ENCODE data around the gene TET3. TPM values are rescaled to one million over a fixed set of nuclear protein-coding genes. Genes with fewer than 3 reads are reported as not detected.

Gene TET3
- total RNA-seq, 2 experiments from 2014 or later: 15.5 to 16.4 TPM

DNA sequence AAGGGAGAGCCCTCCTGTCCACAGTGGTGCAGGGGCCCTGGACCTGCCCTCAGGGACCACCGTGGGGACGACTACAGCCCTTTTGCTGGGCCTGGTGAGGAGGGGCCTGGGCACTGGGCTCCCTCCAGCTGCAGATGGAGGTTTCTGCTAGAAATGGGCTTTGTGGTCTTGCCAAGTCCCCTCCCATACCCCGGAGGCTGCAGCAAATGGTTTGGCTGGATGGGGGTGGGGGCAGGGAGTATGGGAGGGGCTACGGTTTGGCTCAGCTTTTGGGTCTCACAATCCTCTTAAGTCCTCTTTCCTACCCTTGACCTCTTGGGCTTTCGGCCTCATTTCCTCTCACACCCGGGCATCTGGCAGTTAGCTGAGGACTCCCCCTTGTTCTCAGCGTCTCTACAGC lies 21.7 kb downstream of the TET3 start:
- no peaks in the 10 kb centered on the region for H3K9me3 Mint-ChIP-seq
- peaks cover 14% of the 10 kb centered on the region for H3K36me3 Mint-ChIP-seq (ENCODE audit: low read depth)
- H3K27ac Mint-ChIP-seq: no peak overlapping the region
- no peak overlapping the region for H3K4me3 Mint-ChIP-seq
- no peak for TF ChIP-seq CTCF (IDR thresholded peaks at IDR 0.05)
- intact Hi-C loops (cut with micrococcal nuclease): no loop called here
- peaks cover 65% of the 10 kb centered on the region for H3K4me1 Mint-ChIP-seq (ENCODE audit: low read depth)
- no peaks in the 10 kb centered on the region for H3K27me3 Mint-ChIP-seq
- DNase-seq (no peak), ATAC-seq (no peak)
- ChIA-PET CTCF (interaction anchor here (1.1 kb wide), 1 partner anchor 25 kb away, joined by 3 read pairs; no protein-coding TSS in a partner anchor), POLR2A (interaction anchor here (1.0 to 1.6 kb wide), 2 partner anchors 20 to 28 kb away, joined by 3 read pairs; no protein-coding TSS in a partner anchor)

- Mint-ChIP-seq H3K4me1 (ENCODE audit: low read depth) (peaks cover 63% of the 10 kb centered on the region), H3K36me3 (ENCODE audit: low read depth) (peaks cover 16% of the 10 kb centered on the region), H3K9me3 (no peaks in the 10 kb centered on the region), H3K27me3 (no peaks in the 10 kb centered on the region), H3K4me3 (no peak overlapping the region), H3K27ac (no peak overlapping the region)
- ChIA-PET CTCF (interaction anchor here (0.9 to 1.1 kb wide), 2 partner anchors 14 to 26 kb away, joined by 3 read pairs; no protein-coding TSS in a partner anchor), POLR2A (no interaction called here)
- DNase-seq: no peak
- no peak for ATAC-seq
- TF ChIP-seq CTCF (IDR thresholded peaks at IDR 0.05): no peak
- intact Hi-C loops (cut with micrococcal nuclease): no loop called here
These were observed 22.4 kb downstream of the TET3 start for GRCh38 chr2:74007121-74007520.

DNA sequence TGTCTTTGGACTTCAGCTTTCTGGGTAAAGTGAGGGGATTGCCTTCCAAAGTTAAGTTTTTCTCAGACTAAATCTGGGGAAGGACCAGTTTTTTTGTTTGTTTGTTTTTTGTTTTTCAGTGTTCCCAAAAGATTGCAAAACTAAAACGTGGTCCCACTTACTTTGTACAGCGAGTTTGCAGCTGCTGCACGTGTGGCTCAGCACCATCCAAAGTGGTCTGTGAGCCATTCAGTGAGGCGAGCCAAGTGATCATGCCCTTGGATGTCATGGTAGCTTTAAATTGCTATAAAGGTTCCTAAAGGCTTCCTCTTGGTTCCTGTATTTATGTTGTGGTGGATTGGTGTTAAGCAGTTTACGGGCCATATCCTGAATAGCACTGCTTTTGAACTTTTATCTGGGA lies 23.0 kb downstream of the TET3 start:
- Mint-ChIP-seq H3K27ac (peak overlapping the region; percentile 22), H3K27me3 (no peaks in the 10 kb centered on the region), H3K4me1 (ENCODE audit: low read depth) (peaks cover 67% of the 10 kb centered on the region), H3K4me3 (no peak overlapping the region), H3K9me3 (no peaks in the 10 kb centered on the region), H3K36me3 (ENCODE audit: low read depth) (peaks cover 17% of the 10 kb centered on the region)
- no peak for TF ChIP-seq CTCF (IDR thresholded peaks at IDR 0.05)
- intact Hi-C loops (cut with micrococcal nuclease): no loop called here
- DNase-seq (no peak), ATAC-seq (no peak)
- CTCF ChIA-PET: interaction anchor here (0.9 kb wide), 1 partner anchor 14 kb away, joined by 3 read pairs; no protein-coding TSS in a partner anchor
- POLR2A ChIA-PET: no interaction called here

DNA sequence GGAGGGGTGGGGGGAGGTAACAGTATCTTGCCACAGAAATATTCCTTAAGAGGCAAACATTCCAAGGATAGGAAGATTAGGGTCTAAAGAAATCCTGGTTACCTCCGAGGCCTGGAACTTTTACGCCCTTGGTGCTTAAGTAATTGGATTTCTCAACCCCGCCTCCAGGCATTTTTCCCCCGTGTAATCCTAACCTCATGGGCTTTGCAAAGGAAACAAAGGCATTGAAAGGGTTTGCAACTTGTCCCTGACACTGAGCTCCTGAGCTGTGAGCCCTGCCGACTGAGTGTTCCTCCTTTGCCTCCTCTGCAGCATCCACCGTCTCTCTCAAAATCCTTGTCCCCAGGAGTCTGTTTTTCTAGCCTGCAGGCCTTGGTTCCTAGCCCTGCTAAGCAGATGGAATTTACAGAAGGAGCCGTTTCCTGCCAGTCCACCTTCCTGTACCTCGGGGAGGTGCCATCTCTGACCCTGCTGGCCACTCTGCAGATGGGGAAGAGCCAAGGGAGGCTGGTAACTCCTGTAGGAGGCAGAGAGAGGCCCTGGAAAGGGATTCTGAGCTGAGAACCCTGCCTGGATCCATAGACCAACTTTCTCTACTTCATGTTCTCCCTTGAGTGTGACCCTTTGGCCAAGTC lies 24.2 kb downstream of the TET3 start:
- no peaks in the 10 kb centered on the region for H3K27me3 Mint-ChIP-seq
- POLR2A ChIA-PET: interaction anchor here (0.7 to 1.2 kb wide), 4 partner anchors 17 to 169 kb away, joined by 3 read pairs; no protein-coding TSS in a partner anchor
- CTCF ChIA-PET: no interaction called here
- no peak for TF ChIP-seq CTCF (IDR thresholded peaks at IDR 0.05)
- no peak overlapping the region for H3K4me3 Mint-ChIP-seq
- peaks cover 15% of the 10 kb centered on the region for H3K36me3 Mint-ChIP-seq (ENCODE audit: low read depth)
- intact Hi-C loops (cut with micrococcal nuclease): no loop called here
- peaks cover 59% of the 10 kb centered on the region for H3K4me1 Mint-ChIP-seq (ENCODE audit: low read depth)
- H3K9me3 Mint-ChIP-seq: no peaks in the 10 kb centered on the region
- ATAC-seq (no peak), DNase-seq (no peak)
- no peak overlapping the region for H3K27ac Mint-ChIP-seq

DNA sequence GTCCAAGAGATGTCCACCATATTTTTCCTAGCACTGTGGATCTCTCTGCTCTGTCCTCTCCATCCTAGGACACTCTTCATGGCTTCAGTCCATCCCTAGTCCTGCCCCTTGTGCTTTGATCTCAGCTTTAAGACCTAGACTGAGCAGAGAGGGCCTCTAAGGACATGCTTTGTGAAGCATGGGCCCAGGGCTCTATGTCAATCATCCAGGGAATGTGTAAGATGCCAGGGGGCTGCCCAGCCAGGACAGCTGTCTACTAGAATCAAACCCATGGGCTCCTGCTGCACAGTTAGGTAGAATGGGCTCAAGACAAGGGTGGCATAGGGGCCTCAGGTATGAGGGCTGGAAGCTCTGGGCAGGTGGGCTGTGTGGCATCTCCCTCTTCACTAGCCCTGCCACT lies 24.9 kb downstream of the TET3 start:
- Mint-ChIP-seq H3K36me3 (ENCODE audit: low read depth) (peaks cover 15% of the 10 kb centered on the region), H3K27ac (no peak overlapping the region), H3K9me3 (no peaks in the 10 kb centered on the region), H3K4me1 (ENCODE audit: low read depth) (peaks cover 52% of the 10 kb centered on the region), H3K27me3 (no peaks in the 10 kb centered on the region), H3K4me3 (no peak overlapping the region)
- intact Hi-C loops (cut with micrococcal nuclease): no loop called here
- ATAC-seq: no peak
- POLR2A ChIA-PET: interaction anchor here (0.8 to 1.2 kb wide), 3 partner anchors 8 to 25 kb away, joined by 3 read pairs; no protein-coding TSS in a partner anchor
- DNase-seq: no peak
- CTCF ChIA-PET: no interaction called here
- TF ChIP-seq CTCF (IDR thresholded peaks at IDR 0.05): no peak

Data from activated CD8-positive, alpha-beta T cell treated with anti-CD3 and anti-CD28 coated beads for 36 hours (primary cell).